Renal pelvis (tissue), 12 donors: ENCODE data around the gene CYBB. TPM values are rescaled to one million over a fixed set of nuclear protein-coding genes. Genes with fewer than 3 reads are reported as not detected.
"Not testable (repeated sequence)": the region's sequence is repeated elsewhere in the genome, so short reads cannot be mapped to it uniquely, and the experiment has no call there.

ENCODE experiments used
- DNase-seq: peaks from one replicate; pipeline ENCODE4 v3.0.0-alpha.2; 2013
- long read RNA-seq, 16 experiments: transcript quantifications; one replicate each; lab custom pipeline, GENCODE V29; 2026
- polyA plus RNA-seq, 3 donors: library from polyadenylated mRNA; unstranded; fragments of 120-200 nt; gene quantifications; one replicate each; pipeline ENCODE4 v1.2.1, GENCODE V29; 2013; ENCODE audit not compliant: insufficient read length in 3 of 3

Gene CYBB
- 10 to 100 TPM in 2 of 3 donors, 1 to 10 TPM in 1; 8.8 to 13.6 (median 10.5) TPM for polyA plus RNA-seq
- long read RNA-seq, donor 1 = 0 reads
- long read RNA-seq, donor 2, full-length matches to known transcripts = 2 of 2 reads
- long read RNA-seq, donor 2, partial matches to known transcripts = 0 of 2 reads
- long read RNA-seq, donor 2, other reads (novel, unspliced or antisense) = 0 of 2 reads
- long read RNA-seq, donor 3, full-length matches to known transcripts = 2 of 2 reads
- long read RNA-seq, donor 3, partial matches to known transcripts = 0 of 2 reads
- long read RNA-seq, donor 3, other reads (novel, unspliced or antisense) = 0 of 2 reads
- long read RNA-seq, donor 4, full-length matches to known transcripts = 1 of 1 reads
- long read RNA-seq, donor 4, partial matches to known transcripts = 0 of 1 reads
- long read RNA-seq, donor 4, other reads (novel, unspliced or antisense) = 0 of 1 reads
- long read RNA-seq, donor 5, full-length matches to known transcripts = 1 of 1 reads
- long read RNA-seq, donor 5, partial matches to known transcripts = 0 of 1 reads
- long read RNA-seq, donor 5, other reads (novel, unspliced or antisense) = 0 of 1 reads
- long read RNA-seq, donor 6 = 0 reads
- long read RNA-seq, donor 7, full-length matches to known transcripts = 3 of 3 reads
- long read RNA-seq, donor 7, partial matches to known transcripts = 0 of 3 reads
- long read RNA-seq, donor 7, other reads (novel, unspliced or antisense) = 0 of 3 reads
- long read RNA-seq, donor 8, full-length matches to known transcripts = 4 of 4 reads
- long read RNA-seq, donor 8, partial matches to known transcripts = 0 of 4 reads
- long read RNA-seq, donor 8, other reads (novel, unspliced or antisense) = 0 of 4 reads
- long read RNA-seq, donor 9, full-length matches to known transcripts = 2 of 2 reads
- long read RNA-seq, donor 9, partial matches to known transcripts = 0 of 2 reads
- long read RNA-seq, donor 9, other reads (novel, unspliced or antisense) = 0 of 2 reads
- long read RNA-seq, donor 10, full-length matches to known transcripts = 3 of 3 reads
- long read RNA-seq, donor 10, partial matches to known transcripts = 0 of 3 reads
- long read RNA-seq, donor 10, other reads (novel, unspliced or antisense) = 0 of 3 reads
- long read RNA-seq, donor 11, full-length matches to known transcripts = 1 of 1 reads
- long read RNA-seq, donor 11, partial matches to known transcripts = 0 of 1 reads
- long read RNA-seq, donor 11, other reads (novel, unspliced or antisense) = 0 of 1 reads
- long read RNA-seq, donor 12, full-length matches to known transcripts = 4 of 4 reads
- long read RNA-seq, donor 12, partial matches to known transcripts = 0 of 4 reads
- long read RNA-seq, donor 12, other reads (novel, unspliced or antisense) = 0 of 4 reads
- long read RNA-seq, donor 13 = 0 reads
- long read RNA-seq, donor 14, full-length matches to known transcripts = 2 of 2 reads
- long read RNA-seq, donor 14, partial matches to known transcripts = 0 of 2 reads
- long read RNA-seq, donor 14, other reads (novel, unspliced or antisense) = 0 of 2 reads
- long read RNA-seq, donor 15 = 0 reads
- long read RNA-seq, donor 16, full-length matches to known transcripts = 2 of 9 reads
- long read RNA-seq, donor 16, partial matches to known transcripts = 7 of 9 reads
- long read RNA-seq, donor 16, other reads (novel, unspliced or antisense) = 0 of 9 reads

GRCh38 chrX:37779857-37780256 lies at the start of gene CYBB:
Gene CYBB, plus strand, starts transcription at chrX:37780059. Its CDS starts 19 bp downstream, at chrX:37780078.
- no peak for DNase-seq

GRCh38 chrX:37745354-37745753 lies 34.5 kb upstream of the CYBB start:
- DNase-seq = peak; percentile 65

GRCh38 chrX:37745835-37746217 lies 34.0 kb upstream of the CYBB start:
- no peak for DNase-seq

- no peak for DNase-seq
Observed at GRCh38 chrX:37746218-37746941, 33.5 kb upstream of the CYBB start.

- DNase-seq = no peak
Observed at GRCh38 chrX:37746951-37747350, 32.9 kb upstream of the CYBB start.

- no peak for DNase-seq
Observed at GRCh38 chrX:37752281-37752680, 27.6 kb upstream of the CYBB start.

- DNase-seq = no peak
Observed at GRCh38 chrX:37752936-37753335, 26.9 kb upstream of the CYBB start.

GRCh38 chrX:37753384-37753783 lies 26.5 kb upstream of the CYBB start:
- no peak for DNase-seq

- no peak for DNase-seq
Observed at GRCh38 chrX:37754516-37754915, 25.3 kb upstream of the CYBB start.

GRCh38 chrX:37755025-37755424 lies 24.8 kb upstream of the CYBB start:
- DNase-seq = no peak

GRCh38 chrX:37757082-37757481 lies 22.8 kb upstream of the CYBB start:
- DNase-seq = no peak

- no peak for DNase-seq
Observed at GRCh38 chrX:37759351-37759750, 20.5 kb upstream of the CYBB start.

- DNase-seq = no peak
Observed at GRCh38 chrX:37759878-37760418, 19.9 kb upstream of the CYBB start.

- DNase-seq = no peak
Observed at GRCh38 chrX:37763400-37763799, 16.5 kb upstream of the CYBB start.

- DNase-seq = no peak
Observed at GRCh38 chrX:37765507-37765906, 14.4 kb upstream of the CYBB start.

GRCh38 chrX:37767430-37767829 lies 12.4 kb upstream of the CYBB start:
- no peak for DNase-seq

GRCh38 chrX:37768866-37769265 lies 11.0 kb upstream of the CYBB start:
- not testable (repeated sequence) for DNase-seq

GRCh38 chrX:37776283-37776986 lies 3.4 kb upstream of the CYBB start:
- DNase-seq = no peak

- DNase-seq = no peak
Observed at GRCh38 chrX:37776987-37777325, 2.9 kb upstream of the CYBB start.

- DNase-seq = no peak
Observed at GRCh38 chrX:37781081-37781480, 1.2 kb downstream of the CYBB start.
